DND-41 (cell line): Measurements from ENCODE around the gene MYOCOS.

Experiments
- ATAC-seq: fragments of 200-7000 bp; cut with Tn5 transposase; 3 replicates; pipeline ENCODE4 v1.9.1; 2021; ENCODE audit warnings: low read depth; ENCODE audit not compliant: insufficient read depth
- DNase-seq: peaks from one replicate; pipeline ENCODE4 v3.0.0-alpha.2; 2020
- H2AFZ ChIP-seq: 2 replicates; pipeline ENCODE4 v1.6.0; 2012; ENCODE audit warnings: low read depth, low read length
- H3K27ac ChIP-seq: 2 replicates; pipeline ENCODE4 v1.5.1; 2012; ENCODE audit warnings: low read length, inconsistent platforms
- H3K27me3 ChIP-seq: fragments of 200-600 bp; sonication (generic); 2 replicates; pipeline ENCODE4 v1.6.0; 2012; ENCODE audit warnings: low read length, mild to moderate bottlenecking, inconsistent platforms; ENCODE audit not compliant: insufficient read depth, poor library complexity
- H3K36me3 ChIP-seq: 2 replicates; pipeline ENCODE4 v1.5.1; 2012; ENCODE audit warnings: low read length, inconsistent platforms; ENCODE audit not compliant: insufficient read depth
- H3K4me1 ChIP-seq: 2 replicates; pipeline ENCODE4 v1.5.1; 2012; ENCODE audit warnings: mild to moderate bottlenecking, low read length; ENCODE audit not compliant: insufficient read depth
- H3K4me2 ChIP-seq: 2 replicates; pipeline ENCODE4 v1.6.0; 2012; ENCODE audit warnings: mild to moderate bottlenecking, moderate library complexity, low read length, inconsistent platforms; ENCODE audit not compliant: insufficient read depth
- H3K4me3 ChIP-seq, 2 experiments: fragments of 200-600 bp in 1 of 2; shearing (Covaris generic) in 1 of 2; 2 replicates each; pipeline ENCODE4 v1.5.1; 2012 to 2016; ENCODE audit warnings: inconsistent platforms in 2 of 2, low read length in 2 of 2, mild to moderate bottlenecking in 2 of 2, low read depth in 1 of 2, moderate library complexity in 1 of 2
- H3K79me2 ChIP-seq: 2 replicates; pipeline ENCODE4 v1.6.0; 2012; ENCODE audit warnings: low read length, inconsistent platforms; ENCODE audit not compliant: insufficient read depth
- H3K9ac ChIP-seq: 2 replicates; pipeline ENCODE4 v1.6.0; 2012; ENCODE audit warnings: low read depth, mild to moderate bottlenecking, inconsistent platforms, low read length, moderate library complexity
- H3K9me3 ChIP-seq: 2 replicates; pipeline ENCODE4 v1.5.1; 2012; ENCODE audit warnings: low read length, moderate library complexity, mild to moderate bottlenecking, inconsistent platforms; ENCODE audit not compliant: insufficient read depth, severe bottlenecking
- H4K20me1 ChIP-seq: 2 replicates; pipeline ENCODE4 v1.6.0; 2012; ENCODE audit warnings: low read length; ENCODE audit not compliant: insufficient read depth
- EZH2 ChIP-seq: IDR thresholded peaks from 3 replicates; pipeline ENCODE4 v1.6.1; 2012; ENCODE audit warnings: borderline replicate concordance, low read depth, mild to moderate bottlenecking, moderate library complexity, low read length, inconsistent platforms; ENCODE audit not compliant: severe bottlenecking
- TF ChIP-seq, protein P1 (sequence below): IDR thresholded peaks from 2 replicates; pipeline ENCODE4 v1.5.1; 2012; ENCODE audit warnings: borderline replicate concordance, low read length, moderate library complexity, mild to moderate bottlenecking; ENCODE audit not compliant: poor library complexity, severe bottlenecking; ENCODE audit errors: extremely low read depth

Gene MYOCOS

GRCh38 chr1:171616586-171616985 lies 5.5 kb upstream of the MYOCOS start:
- H3K27me3 ChIP-seq: no peaks in the 10 kb centered on the region
- ATAC-seq: no peak
- H3K9me3 ChIP-seq: no peaks in the 10 kb centered on the region
- no peaks in the 10 kb centered on the region for H4K20me1 ChIP-seq
- no peak for DNase-seq
- TF ChIP-seq, protein P1, sequence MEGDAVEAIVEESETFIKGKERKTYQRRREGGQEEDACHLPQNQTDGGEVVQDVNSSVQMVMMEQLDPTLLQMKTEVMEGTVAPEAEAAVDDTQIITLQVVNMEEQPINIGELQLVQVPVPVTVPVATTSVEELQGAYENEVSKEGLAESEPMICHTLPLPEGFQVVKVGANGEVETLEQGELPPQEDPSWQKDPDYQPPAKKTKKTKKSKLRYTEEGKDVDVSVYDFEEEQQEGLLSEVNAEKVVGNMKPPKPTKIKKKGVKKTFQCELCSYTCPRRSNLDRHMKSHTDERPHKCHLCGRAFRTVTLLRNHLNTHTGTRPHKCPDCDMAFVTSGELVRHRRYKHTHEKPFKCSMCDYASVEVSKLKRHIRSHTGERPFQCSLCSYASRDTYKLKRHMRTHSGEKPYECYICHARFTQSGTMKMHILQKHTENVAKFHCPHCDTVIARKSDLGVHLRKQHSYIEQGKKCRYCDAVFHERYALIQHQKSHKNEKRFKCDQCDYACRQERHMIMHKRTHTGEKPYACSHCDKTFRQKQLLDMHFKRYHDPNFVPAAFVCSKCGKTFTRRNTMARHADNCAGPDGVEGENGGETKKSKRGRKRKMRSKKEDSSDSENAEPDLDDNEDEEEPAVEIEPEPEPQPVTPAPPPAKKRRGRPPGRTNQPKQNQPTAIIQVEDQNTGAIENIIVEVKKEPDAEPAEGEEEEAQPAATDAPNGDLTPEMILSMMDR: no peak
- TF ChIP-seq EZH2: no peak
- H3K4me2 ChIP-seq: no peak overlapping the region
- H3K36me3 ChIP-seq: no peaks in the 10 kb centered on the region
- H3K4me3 ChIP-seq: no peak overlapping the region
- H3K27ac ChIP-seq: no peak overlapping the region
- H3K4me1 ChIP-seq: no peaks in the 10 kb centered on the region
- H3K9ac ChIP-seq: no peak overlapping the region
- H3K79me2 ChIP-seq: no peaks in the 10 kb centered on the region
- no peak overlapping the region for H2AFZ ChIP-seq

GRCh38 chr1:171623651-171624331 lies 1.7 kb downstream of the MYOCOS start:
- Histone ChIP-seq H3K27me3 (no peaks in the 10 kb centered on the region), H4K20me1 (no peaks in the 10 kb centered on the region), H2AFZ (no peak overlapping the region), H3K4me2 (no peak overlapping the region), H3K9ac (no peak overlapping the region), H3K36me3 (no peaks in the 10 kb centered on the region), H3K27ac (no peak overlapping the region), H3K9me3 (no peaks in the 10 kb centered on the region), H3K79me2 (no peaks in the 10 kb centered on the region), H3K4me3 (no peak overlapping the region), H3K4me1 (no peaks in the 10 kb centered on the region)
- no peak for DNase-seq
- TF ChIP-seq, protein P1: no peak
- no peak for TF ChIP-seq EZH2
- no peak for ATAC-seq

DNA sequence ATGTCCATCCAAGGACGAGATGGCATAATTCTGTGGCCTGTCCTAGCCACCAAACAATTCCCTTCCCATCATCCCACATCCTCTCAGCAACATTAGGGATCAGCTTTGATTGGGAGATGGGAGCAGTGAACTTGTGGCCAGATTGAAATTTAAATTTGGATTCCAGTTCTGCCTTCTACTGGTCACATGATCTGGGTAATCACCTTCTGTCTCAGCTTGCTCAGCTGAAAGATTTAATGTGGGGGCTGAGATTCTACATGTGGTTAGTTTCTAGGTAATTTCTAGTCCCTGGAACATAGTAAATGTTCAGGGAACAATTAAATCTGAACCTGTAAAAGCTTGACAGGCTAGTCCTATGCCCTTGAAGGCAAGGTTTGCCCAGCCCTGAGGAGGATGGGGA lies 3.2 kb downstream of the MYOCOS start:
- no peak overlapping the region for H3K9ac ChIP-seq
- DNase-seq: no peak
- no peaks in the 10 kb centered on the region for H3K36me3 ChIP-seq
- H3K27me3 ChIP-seq: no peaks in the 10 kb centered on the region
- no peak overlapping the region for H2AFZ ChIP-seq
- no peak overlapping the region for H3K27ac ChIP-seq
- H4K20me1 ChIP-seq: no peaks in the 10 kb centered on the region
- H3K4me1 ChIP-seq: no peaks in the 10 kb centered on the region
- ATAC-seq: no peak
- no peak overlapping the region for H3K4me2 ChIP-seq
- H3K79me2 ChIP-seq: no peaks in the 10 kb centered on the region
- H3K4me3 ChIP-seq: no peak overlapping the region
- TF ChIP-seq EZH2: no peak
- TF ChIP-seq, protein P1: no peak
- no peaks in the 10 kb centered on the region for H3K9me3 ChIP-seq

GRCh38 chr1:171627020-171627419 lies 5.0 kb downstream of the MYOCOS start:
- no peak overlapping the region for H3K4me3 ChIP-seq
- H3K4me2 ChIP-seq: no peak overlapping the region
- no peak overlapping the region for H3K9ac ChIP-seq
- no peaks in the 10 kb centered on the region for H3K9me3 ChIP-seq
- H4K20me1 ChIP-seq: no peaks in the 10 kb centered on the region
- no peaks in the 10 kb centered on the region for H3K4me1 ChIP-seq
- no peaks in the 10 kb centered on the region for H3K27me3 ChIP-seq
- no peak for ATAC-seq
- no peak overlapping the region for H2AFZ ChIP-seq
- no peak for TF ChIP-seq EZH2
- TF ChIP-seq, protein P1: no peak
- no peaks in the 10 kb centered on the region for H3K36me3 ChIP-seq
- H3K79me2 ChIP-seq: no peaks in the 10 kb centered on the region
- DNase-seq: no peak
- H3K27ac ChIP-seq: no peak overlapping the region
